Neuron (in vitro differentiated cells): ENCODE data around the gene HTRA1.

Experiments used
- H2AFZ ChIP-seq: one replicate; pipeline ENCODE4 v1.6.1; 2013; ENCODE audit warnings: low read depth, mild to moderate bottlenecking, inconsistent platforms, low read length, moderate library complexity
- H3K27me3 ChIP-seq: one replicate; pipeline ENCODE4 v1.6.1; 2013; ENCODE audit warnings: low read length; ENCODE audit not compliant: insufficient read depth
- H3K36me3 ChIP-seq: one replicate; pipeline ENCODE4 v1.6.1; 2013; ENCODE audit warnings: low read length; ENCODE audit not compliant: insufficient read depth
- H3K4me1 ChIP-seq: one replicate; pipeline ENCODE4 v1.6.1; 2013; ENCODE audit warnings: low read length; ENCODE audit not compliant: insufficient read depth
- H3K4me3 ChIP-seq: 2 replicates; pipeline ENCODE4 v1.5.1; 2013; ENCODE audit warnings: mild to moderate bottlenecking, low read length, moderate library complexity
- H3K9me3 ChIP-seq: one replicate; pipeline ENCODE4 v1.6.1; 2013; ENCODE audit warnings: low read length

HTRA1 gene

GRCh38 chr10:122468926-122469781 lies 7.8 kb downstream of the HTRA1 start:
- H3K4me3 ChIP-seq, result no peak overlapping the region
- H3K4me1 ChIP-seq, result peaks cover 7% of the 10 kb centered on the region
- H2AFZ ChIP-seq, result no peak overlapping the region
- H3K27me3 ChIP-seq, result no peaks in the 10 kb centered on the region
- H3K36me3 ChIP-seq, result no peaks in the 10 kb centered on the region
- H3K9me3 ChIP-seq, result no peaks in the 10 kb centered on the region

DNA sequence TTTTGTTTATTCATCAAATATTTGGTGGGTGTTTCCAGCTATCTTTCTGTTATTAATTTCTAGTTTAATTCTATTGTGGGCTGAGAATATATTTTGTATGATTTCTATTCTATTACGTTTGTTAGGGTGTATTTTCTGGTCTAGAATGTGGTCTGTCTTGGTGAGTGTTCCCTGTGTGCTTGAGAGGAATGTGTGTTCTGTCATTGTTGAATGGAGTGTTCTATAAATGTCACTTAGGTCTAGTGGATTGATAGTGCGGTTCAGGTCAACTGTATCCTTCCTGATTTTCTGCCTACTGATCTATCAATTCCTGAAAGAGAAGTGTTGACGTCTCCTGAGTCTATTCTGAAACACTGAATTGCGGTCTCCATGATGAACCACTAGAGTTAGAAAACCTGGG lies 8.5 kb downstream of the HTRA1 start:
- no peak overlapping the region for H2AFZ ChIP-seq
- H3K36me3 ChIP-seq, result no peaks in the 10 kb centered on the region
- no peak overlapping the region for H3K4me3 ChIP-seq
- no peaks in the 10 kb centered on the region for H3K27me3 ChIP-seq
- H3K9me3 ChIP-seq, result no peaks in the 10 kb centered on the region
- H3K4me1 ChIP-seq, result peaks cover 14% of the 10 kb centered on the region

GRCh38 chr10:122471531-122472177 lies 10.3 kb downstream of the HTRA1 start:
- Histone ChIP-seq H2AFZ (no peak overlapping the region), H3K4me3 (no peak overlapping the region), H3K4me1 (peaks cover 31% of the 10 kb centered on the region), H3K36me3 (no peaks in the 10 kb centered on the region), H3K27me3 (no peaks in the 10 kb centered on the region), H3K9me3 (no peaks in the 10 kb centered on the region)

- Histone ChIP-seq H2AFZ (no peak overlapping the region), H3K36me3 (no peaks in the 10 kb centered on the region), H3K4me1 (peaks cover 43% of the 10 kb centered on the region), H3K27me3 (no peaks in the 10 kb centered on the region), H3K9me3 (no peaks in the 10 kb centered on the region), H3K4me3 (no peak overlapping the region)
These were observed 11.8 kb downstream of the HTRA1 start for GRCh38 chr10:122473116-122473515.

GRCh38 chr10:122474131-122474818 lies 12.9 kb downstream of the HTRA1 start:
- no peak overlapping the region for H2AFZ ChIP-seq
- H3K4me3 ChIP-seq, result no peak overlapping the region
- H3K36me3 ChIP-seq, result no peaks in the 10 kb centered on the region
- H3K4me1 ChIP-seq, result peaks cover 49% of the 10 kb centered on the region
- H3K9me3 ChIP-seq, result no peaks in the 10 kb centered on the region
- no peaks in the 10 kb centered on the region for H3K27me3 ChIP-seq

- no peaks in the 10 kb centered on the region for H3K9me3 ChIP-seq
- peaks cover 49% of the 10 kb centered on the region for H3K4me1 ChIP-seq
- peak overlapping the region; percentile 29 for H3K4me3 ChIP-seq
These were observed 13.7 kb downstream of the HTRA1 start for GRCh38 chr10:122475100-122475499.

GRCh38 chr10:122475591-122476332 lies 14.4 kb downstream of the HTRA1 start:
- Histone ChIP-seq H3K27me3 (no peaks in the 10 kb centered on the region), H2AFZ (peak overlapping the region; percentile 42), H3K9me3 (no peaks in the 10 kb centered on the region), H3K36me3 (no peaks in the 10 kb centered on the region), H3K4me3 (peak overlapping the region; percentile 29), H3K4me1 (peaks cover 49% of the 10 kb centered on the region)

More at GRCh38 chr10:122475100-122475499, 13.7 kb downstream of the HTRA1 start:
- Histone ChIP-seq H2AFZ (peak overlapping the region; percentile 42), H3K36me3 (no peaks in the 10 kb centered on the region), H3K27me3 (no peaks in the 10 kb centered on the region)

GRCh38 chr10:122476333-122476695 lies 15.0 kb downstream of the HTRA1 start:
- Histone ChIP-seq H3K4me3 (peak overlapping the region; percentile 29), H3K9me3 (peaks cover 1% of the 10 kb centered on the region), H3K4me1 (peaks cover 49% of the 10 kb centered on the region), H2AFZ (peak overlapping the region; percentile 42), H3K36me3 (no peaks in the 10 kb centered on the region), H3K27me3 (no peaks in the 10 kb centered on the region)

DNA sequence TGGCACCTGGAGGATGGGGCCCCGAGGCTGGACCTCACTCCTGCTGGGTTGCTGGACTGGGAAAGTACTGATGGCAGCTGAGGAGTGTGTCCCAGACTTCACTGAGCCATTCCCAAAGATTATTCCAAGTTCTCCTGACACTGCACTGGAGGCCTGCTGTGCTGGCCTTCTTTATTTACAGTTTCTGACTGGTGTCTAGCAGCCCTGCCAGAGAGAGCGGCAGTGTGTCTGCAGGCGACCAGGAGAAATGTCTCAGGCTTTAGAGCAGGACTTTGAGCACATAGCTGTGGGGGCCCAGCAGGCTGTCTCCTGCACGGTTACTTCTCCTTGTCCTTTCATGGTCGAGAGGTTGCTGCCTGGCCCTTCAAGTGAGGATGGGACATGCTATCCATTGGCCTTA lies 16.1 kb downstream of the HTRA1 start:
- Histone ChIP-seq H3K4me1 (peaks cover 49% of the 10 kb centered on the region), H3K27me3 (no peaks in the 10 kb centered on the region), H3K9me3 (peaks cover 6% of the 10 kb centered on the region), H3K36me3 (no peaks in the 10 kb centered on the region), H2AFZ (no peak overlapping the region), H3K4me3 (no peak overlapping the region)

GRCh38 chr10:122478971-122479370 lies 17.6 kb downstream of the HTRA1 start:
- Histone ChIP-seq H3K9me3 (peaks cover 6% of the 10 kb centered on the region), H2AFZ (no peak overlapping the region), H3K27me3 (no peaks in the 10 kb centered on the region), H3K36me3 (no peaks in the 10 kb centered on the region), H3K4me1 (peaks cover 44% of the 10 kb centered on the region), H3K4me3 (no peak overlapping the region)

GRCh38 chr10:122480146-122480833 lies 18.9 kb downstream of the HTRA1 start:
- no peak overlapping the region for H3K4me3 ChIP-seq
- H3K36me3 ChIP-seq, result no peaks in the 10 kb centered on the region
- H3K9me3 ChIP-seq, result peaks cover 6% of the 10 kb centered on the region
- no peak overlapping the region for H2AFZ ChIP-seq
- H3K4me1 ChIP-seq, result peaks cover 31% of the 10 kb centered on the region
- no peaks in the 10 kb centered on the region for H3K27me3 ChIP-seq

DNA sequence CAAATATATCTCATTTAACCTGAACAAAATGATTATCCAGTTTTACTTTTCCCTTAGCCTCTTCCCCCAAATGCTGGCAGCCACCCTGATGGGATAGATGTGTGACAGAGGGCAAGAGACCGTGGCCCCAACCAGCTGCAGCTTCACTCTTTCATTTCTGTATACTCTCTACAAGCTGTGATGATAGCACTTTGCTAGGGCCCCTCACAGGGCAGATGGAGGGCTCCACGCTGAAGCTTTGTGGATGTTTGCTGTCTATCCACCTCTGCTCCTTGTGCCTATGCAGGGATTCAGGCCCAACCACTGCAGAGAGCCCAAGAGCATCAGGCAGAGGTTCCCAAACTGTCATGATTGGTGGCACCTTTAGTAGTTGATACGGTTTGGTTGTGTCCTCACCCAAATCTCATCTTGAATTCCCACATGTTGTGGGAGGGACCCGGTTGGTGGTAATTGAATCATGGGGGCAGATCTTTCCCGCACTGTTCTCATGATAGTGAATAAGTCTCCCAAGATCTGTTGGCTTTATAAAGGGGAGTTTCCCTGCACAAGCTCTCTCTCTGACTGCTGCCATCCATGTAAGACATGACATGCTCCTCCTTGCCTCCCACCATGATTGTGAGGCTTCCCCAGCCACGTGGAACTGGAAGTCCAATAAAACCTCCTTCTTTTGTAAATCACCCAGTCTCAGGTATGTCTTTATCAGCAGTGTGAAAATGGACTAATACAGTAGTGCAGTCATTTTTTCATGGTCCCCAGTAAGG lies 20.1 kb downstream of the HTRA1 start:
- Histone ChIP-seq H3K4me1 (peaks cover 29% of the 10 kb centered on the region), H3K9me3 (peaks cover 6% of the 10 kb centered on the region), H3K4me3 (no peak overlapping the region), H3K36me3 (no peaks in the 10 kb centered on the region), H2AFZ (no peak overlapping the region), H3K27me3 (no peaks in the 10 kb centered on the region)
